H1 (cell line): Measurements from ENCODE around the gene NARS2. TPM values are rescaled to one million over a fixed set of nuclear protein-coding genes. Genes with fewer than 3 reads are reported as not detected.

Experiments
- CTCF ChIA-PET: fragments of 300-600 bp; sonication (Branson Sonifier 250); formaldehyde crosslinking; loops from one replicate; lab custom pipeline; 2021; ENCODE audit not compliant: partially characterized antibody; lab: Charles Lee
- POLR2A ChIA-PET: fragments of 300-600 bp; sonication (Branson Sonifier 250); formaldehyde crosslinking; loops from one replicate; lab custom pipeline; 2021; ENCODE audit warnings: inconsistent platforms; ENCODE audit not compliant: partially characterized antibody; lab: Charles Lee
- DNase-seq, 2 experiments: peaks; one replicate each; pipeline versions ENCODE4 v3.0.0 to v3.0.0-alpha.2; 2010 to 2022; ENCODE audit warnings: low spot score in 2 of 2, low read depth in 1 of 2, mixed read lengths in 1 of 2
- FAIRE-seq: peaks from 2 replicates; lab custom pipeline; 2011; peaks lifted over from hg19 to GRCh38; lab: Jason Lieb, UNC
- H2AFZ ChIP-seq: 2 replicates; pipeline ENCODE4 v1.8.1; 2012; ENCODE audit warnings: low read length, inconsistent platforms
- H2AK5ac ChIP-seq: 2 replicates; pipeline ENCODE4 v1.6.1; 2013; ENCODE audit warnings: low read depth, low read length
- H2BK120ac ChIP-seq: replicated peaks from 2 replicates; pipeline ENCODE3; 2013; ENCODE audit warnings: low read depth, low read length, inconsistent platforms
- H2BK12ac ChIP-seq: 2 replicates; pipeline ENCODE4 v1.6.1; 2013; ENCODE audit warnings: low read depth, low read length
- H2BK15ac ChIP-seq: 2 replicates; pipeline ENCODE4 v1.6.1; 2013; ENCODE audit warnings: low read length
- H2BK20ac ChIP-seq: 2 replicates; pipeline ENCODE4 v1.6.1; 2013; ENCODE audit warnings: low read length
- H2BK5ac ChIP-seq: 2 replicates; pipeline ENCODE4 v1.6.1; 2013; ENCODE audit warnings: low read depth, low read length
- H3K14ac ChIP-seq: 2 replicates; pipeline ENCODE4 v1.6.1; 2013; ENCODE audit warnings: inconsistent platforms; ENCODE audit not compliant: insufficient read length
- H3K18ac ChIP-seq: 2 replicates; pipeline ENCODE4 v1.6.1; 2013; ENCODE audit warnings: low read length; ENCODE audit errors: extremely low read depth
- H3K23ac ChIP-seq: 2 replicates; pipeline ENCODE4 v1.6.1; 2013; ENCODE audit warnings: inconsistent platforms; ENCODE audit not compliant: insufficient read length
- H3K23me2 ChIP-seq: 2 replicates; pipeline ENCODE4 v1.6.1; 2013; ENCODE audit warnings: low read depth, low read length
- H3K27ac ChIP-seq: 2 replicates; pipeline ENCODE4 v1.6.1; 2011; ENCODE audit warnings: low read depth, low read length, inconsistent platforms
- H3K27me3 ChIP-seq, 4 experiments: replicated peaks in 1 of 4; 1 replicate in 1 of 4; 2 replicates in 3 of 4; pipeline versions ENCODE4 v1.6.1 to v1.8.1; 2011 to 2013; ENCODE audit warnings: low read length in 3 of 4, mild to moderate bottlenecking in 3 of 4, inconsistent platforms in 2 of 4, mixed read lengths in 2 of 4, moderate library complexity in 1 of 4; ENCODE audit not compliant: control insufficient read depth in 3 of 4, insufficient read depth in 3 of 4; ENCODE audit errors: extremely low read depth in 1 of 4
- H3K36me3 ChIP-seq, 4 experiments: 2 replicates each; pipeline versions ENCODE4 v1.6.1 to v1.8.1; 2011 to 2013; ENCODE audit warnings: mild to moderate bottlenecking in 4 of 4, low read length in 3 of 4, moderate library complexity in 2 of 4, control low read depth in 1 of 4, inconsistent platforms in 1 of 4; ENCODE audit not compliant: insufficient read depth in 4 of 4, control insufficient read depth in 2 of 4
- H3K4ac ChIP-seq: replicated peaks from 2 replicates; pipeline ENCODE3; 2013; ENCODE audit warnings: low read length, low read depth, mixed read lengths, inconsistent platforms; ENCODE audit not compliant: insufficient read length
- H3K4me1 ChIP-seq, 4 experiments: replicated peaks in 1 of 4; 1 replicate in 1 of 4; 2 replicates in 3 of 4; pipeline versions ENCODE4 v1.6.1 to v1.8.1; 2011 to 2013; ENCODE audit warnings: low read length in 3 of 4, inconsistent platforms in 2 of 4, mixed read lengths in 1 of 4; ENCODE audit not compliant: insufficient read depth in 4 of 4, control insufficient read depth in 3 of 4
- H3K4me2 ChIP-seq, 2 experiments: 2 replicates each; pipeline versions ENCODE4 v1.6.1 to v1.8.1; 2011 to 2013; ENCODE audit warnings: low read depth in 2 of 2, low read length in 2 of 2, control low read depth in 1 of 2, inconsistent platforms in 1 of 2, mild to moderate bottlenecking in 1 of 2; ENCODE audit not compliant: insufficient read depth in 1 of 2
- H3K4me3 ChIP-seq, 4 experiments: fragments of 200-600, 300-600 bp in 1 of 4; sonication (generic), shearing (Covaris generic), sonication (Bioruptor Twin) in 1 of 4; 2 replicates each; pipeline versions ENCODE4 v1.5.1 to v1.8.1; 2011 to 2016; ENCODE audit warnings: low read length in 4 of 4, low read depth in 3 of 4, control low read depth in 2 of 4, inconsistent platforms in 2 of 4, mild to moderate bottlenecking in 2 of 4, mixed read lengths in 1 of 4, moderate library complexity in 1 of 4; ENCODE audit not compliant: insufficient read depth in 2 of 4; ENCODE audit errors: extremely low read depth in 1 of 4
- H3K56ac ChIP-seq: replicated peaks from 2 replicates; pipeline ENCODE3; 2013; ENCODE audit warnings: low read depth, mild to moderate bottlenecking, mixed read lengths, low read length, inconsistent platforms; ENCODE audit not compliant: insufficient read length
- H3K79me1 ChIP-seq: 2 replicates; pipeline ENCODE4 v1.6.1; 2013; ENCODE audit warnings: low read depth, low read length, control low read depth
- H3K79me2 ChIP-seq, 2 experiments: 2 replicates each; pipeline versions ENCODE4 v1.6.1 to v1.8.1; 2012 to 2013; ENCODE audit warnings: low read length in 2 of 2, mild to moderate bottlenecking in 2 of 2, inconsistent platforms in 1 of 2; ENCODE audit not compliant: insufficient read depth in 2 of 2, control insufficient read depth in 1 of 2
- H3K9ac ChIP-seq, 4 experiments: replicated peaks in 1 of 4; 1 replicate in 1 of 4; 2 replicates in 3 of 4; pipeline versions ENCODE4 v1.6.1 to v1.8.1; 2011 to 2013; ENCODE audit warnings: low read depth in 3 of 4, low read length in 3 of 4, control low read depth in 2 of 4, mild to moderate bottlenecking in 2 of 4, moderate library complexity in 2 of 4, inconsistent platforms in 1 of 4; ENCODE audit errors: extremely low read depth in 1 of 4
- H3K9me3 ChIP-seq, 2 experiments: 2 replicates each; pipeline versions ENCODE4 v1.6.1 to v1.8.1; 2012 to 2013; ENCODE audit warnings: mild to moderate bottlenecking in 2 of 2, moderate library complexity in 2 of 2, control low read depth in 1 of 2, inconsistent platforms in 1 of 2, low read depth in 1 of 2, low read length in 1 of 2, mixed read lengths in 1 of 2; ENCODE audit not compliant: insufficient read depth in 2 of 2
- H4K20me1 ChIP-seq, 2 experiments: replicated peaks in 1 of 2; 2 replicates each; pipeline versions ENCODE3 to v1.8.1; 2011 to 2013; ENCODE audit warnings: inconsistent platforms in 2 of 2, low read length in 2 of 2, mild to moderate bottlenecking in 1 of 2; ENCODE audit not compliant: insufficient read depth in 2 of 2, control insufficient read depth in 1 of 2
- H4K5ac ChIP-seq: 2 replicates; pipeline ENCODE4 v1.6.1; 2013; ENCODE audit warnings: low read length, low read depth, mixed read lengths, inconsistent platforms; ENCODE audit not compliant: insufficient read length
- H4K8ac ChIP-seq: 2 replicates; pipeline ENCODE4 v1.8.0; 2013; ENCODE audit warnings: mild to moderate bottlenecking, moderate library complexity, low read length, inconsistent platforms; ENCODE audit not compliant: insufficient read depth; ENCODE audit errors: extremely low read depth
- H4K91ac ChIP-seq: replicated peaks from 2 replicates; pipeline ENCODE3; 2013; ENCODE audit warnings: low read length, mixed read lengths, inconsistent platforms; ENCODE audit not compliant: insufficient read length
- ASH2L ChIP-seq: fragments of 200-600, 300-600 bp; sonication (generic); IDR thresholded peaks from one replicate; pipeline ENCODE4 v1.7.1; 2017; ENCODE audit warnings: low read length
- BCL11A ChIP-seq, 2 experiments: IDR thresholded peaks; one replicate each; pipeline ENCODE4 v1.6.1; 2011; ENCODE audit warnings: low read depth in 2 of 2, low read length in 2 of 2, mild to moderate bottlenecking in 2 of 2
- HDAC2 ChIP-seq, 2 experiments: fragments of 300-600 bp in 1 of 2; sonication (generic) in 1 of 2; IDR thresholded peaks; 2 replicates each; pipeline ENCODE4 v1.6.1; 2011 to 2012; ENCODE audit warnings: low read depth in 2 of 2, low read length in 2 of 2, mild to moderate bottlenecking in 2 of 2, moderate library complexity in 2 of 2, borderline replicate concordance in 1 of 2, inconsistent platforms in 1 of 2
- HDAC6 ChIP-seq: IDR thresholded peaks from one replicate; pipeline ENCODE4 v1.7.1; 2012; ENCODE audit warnings: low read depth, mild to moderate bottlenecking, inconsistent platforms, low read length, moderate library complexity
- JUND ChIP-seq: IDR thresholded peaks from 2 replicates; pipeline ENCODE4 v1.6.1; 2011; ENCODE audit warnings: mild to moderate bottlenecking, improper control_type of control experiment, low read length
- KDM1A ChIP-seq: fragments of 200-600, 300-600 bp; sonication (generic); IDR thresholded peaks from 2 replicates; pipeline ENCODE4 v1.7.1; 2016; ENCODE audit warnings: mild to moderate bottlenecking, low read length, borderline replicate concordance
- NRF1 ChIP-seq: IDR thresholded peaks from 2 replicates; pipeline ENCODE4 v1.6.1; 2011; ENCODE audit warnings: mild to moderate bottlenecking, low read depth, low read length, improper control_type of control experiment
- RBBP5 ChIP-seq: IDR thresholded peaks from 2 replicates; pipeline ENCODE4 v1.7.1; 2012; ENCODE audit warnings: low read depth, mild to moderate bottlenecking, inconsistent platforms, low read length, moderate library complexity, borderline replicate concordance
- RXRA ChIP-seq: IDR thresholded peaks from 2 replicates; pipeline ENCODE4 v1.6.1; 2011; ENCODE audit warnings: low read depth, mild to moderate bottlenecking, low read length, moderate library complexity; ENCODE audit not compliant: insufficient read depth
- SP2 ChIP-seq: IDR thresholded peaks from 2 replicates; pipeline ENCODE4 v1.6.1; 2012; ENCODE audit warnings: mild to moderate bottlenecking, low read length, inconsistent platforms
- TAF7 ChIP-seq: optimal IDR thresholded peaks from 2 replicates; pipeline ENCODE3; 2011; ENCODE audit warnings: low read depth, mild to moderate bottlenecking, inconsistent platforms, low read length, moderate library complexity, borderline replicate concordance
- WGBS, 2 experiments: shearing (Covaris generic) in 1 of 2; methylation state at CpG; one replicate each; pipeline versions ENCODE4 v1.1.6 to v1.1.7; 2013 to 2015; ENCODE audit warnings: low lambda C conversion rate in 2 of 2, mixed read lengths in 2 of 2, inconsistent platforms in 1 of 2, low coverage in 1 of 2, missing lambda C conversion rate in 1 of 2; ENCODE audit not compliant: insufficient replicate concordance in 2 of 2, insufficient coverage in 1 of 2, insufficient read length in 1 of 2; ENCODE audit errors: extremely low coverage in 1 of 2, missing lambda C conversion rate in 1 of 2; 5-methylcytosine and 5-hydroxymethylcytosine counted together
- polyA plus RNA-seq, 7 experiments: library from polyadenylated mRNA; depleted of rRNA in 3 of 7; stranded (reverse) in 5 of 7; unstranded in 2 of 7; fragments of >200 nt in 5 of 7; fragments of 200-250 nt in 2 of 7; gene quantifications; 1 replicate in 5 of 7; 2 replicates in 1 of 7; 4 replicates in 1 of 7; pipeline versions ENCODE4 v1.2.1 to v1.2.3, GENCODE V29; 2011 to 2013; ENCODE audit warnings: missing spikeins in 2 of 7, mixed read lengths in 2 of 7
- total RNA-seq: library from RNA; stranded (reverse); fragmentation: NEBNext Ultra II Directional; extraction: Animal tissue kit (Norgen Biotek cat#: 25700); gene quantifications from 2 replicates; pipeline ENCODE4 v1.2.1, GENCODE V29; 2021
- TF ChIP-seq, protein P1 (sequence below): IDR thresholded peaks from 2 replicates; pipeline ENCODE4 v1.6.1; 2011; ENCODE audit warnings: low read depth, mild to moderate bottlenecking, low read length; ENCODE audit not compliant: insufficient read depth

The NARS2 gene
- total and polyA plus RNA-seq, 2 of the 8 experiments (the other 6 are each of a cell fraction or from before 2014, with no cell fraction given): 26.2 to 51.6 TPM

GRCh38 chr11:78438298-78438975, 136.2 kb downstream of the NARS2 start:
- Histone ChIP-seq H4K20me1 (no peaks in the 10 kb centered on the region), H3K9me3 (no peaks in the 10 kb centered on the region), H2BK12ac (no peak overlapping the region), H3K79me2 (no peaks in the 10 kb centered on the region), H4K8ac (no peak overlapping the region), H3K23me2 (no peaks in the 10 kb centered on the region), H3K36me3 (peaks cover 0 to 14% (median 1%) of the 10 kb centered on the region in 4 experiments; a peak in 5 of 8 replicates), H3K18ac (no peak overlapping the region), H2AK5ac (no peak overlapping the region), H3K4me3 (no peak overlapping the region), H2BK5ac (no peak overlapping the region), H3K23ac (no peak overlapping the region), H2BK15ac (no peak overlapping the region), H4K5ac (no peak overlapping the region), H3K4me2 (no peak overlapping the region), H3K27ac (no peak overlapping the region), H3K4ac (no peak overlapping the region), H4K91ac (no peak overlapping the region), H3K79me1 (no peaks in the 10 kb centered on the region), H3K14ac (no peak overlapping the region), H3K9ac (no peak overlapping the region), H2BK20ac (no peak overlapping the region), H3K27me3 (no peaks in the 10 kb centered on the region), H2AFZ (no peak overlapping the region), H3K4me1 (no peaks in the 10 kb centered on the region), H2BK120ac (no peak overlapping the region), H3K56ac (no peak overlapping the region)
- 68 to 100% methylated on average over 2 to 5 of the region's 5 CpGs for WGBS, 2 experiments
- DNase-seq (no peak), FAIRE-seq (no peak)
- POLR2A ChIA-PET: no interaction called here
- CTCF ChIA-PET: interaction anchor here (1.0 to 1.8 kb wide), 3 partner anchors 19 to 126 kb away, joined by 3 to 6 read pairs (median 4); no protein-coding TSS in a partner anchor
- TF ChIP-seq, protein P1, sequence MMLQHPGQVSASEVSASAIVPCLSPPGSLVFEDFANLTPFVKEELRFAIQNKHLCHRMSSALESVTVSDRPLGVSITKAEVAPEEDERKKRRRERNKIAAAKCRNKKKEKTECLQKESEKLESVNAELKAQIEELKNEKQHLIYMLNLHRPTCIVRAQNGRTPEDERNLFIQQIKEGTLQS: no peak
- TF ChIP-seq NRF1 (no peak), JUND (no peak), TAF7 (no peak), RBBP5 (no peak), RXRA (no peak), HDAC6 (no peak), KDM1A (no peak), BCL11A (IDR thresholded peaks at IDR 0.05; ENCODE audit: low read depth in 2 of 2, low read length in 2 of 2) (no peak), ASH2L (no peak), HDAC2 (IDR thresholded peaks at IDR 0.05; ENCODE audit: borderline replicate concordance in 1 of 2, low read depth in 2 of 2, low read length in 2 of 2) (no peak), SP2 (no peak)
